BJ (cell line): ENCODE data around the gene PDE1C. TPM values are rescaled to one million over a fixed set of nuclear protein-coding genes. Genes with fewer than 3 reads are reported as not detected.
"Not testable (repeated sequence)": the region's sequence is repeated elsewhere in the genome, so short reads cannot be mapped to it uniquely, and the experiment has no call there.

Experiments used
- CTCF ChIA-PET: fragments of 350-600 bp; formaldehyde crosslinking; extraction: SDS; loops from one replicate; lab custom pipeline; 2021; ENCODE audit warnings: antibody characterized with exemption, inconsistent platforms; lab: Yijun Ruan, JAX
- POLR2A ChIA-PET: fragments of 300-600 bp; sonication (Branson Sonifier 250); formaldehyde crosslinking; extraction: SDS; loops from one replicate; lab custom pipeline; 2021; ENCODE audit warnings: antibody characterized with exemption; lab: Charles Lee
- DNase-seq: peaks from one replicate; pipeline ENCODE4 v3.0.0-alpha.2; 2011; ENCODE audit warnings: low read depth
- H3K27me3 ChIP-seq: 2 replicates; pipeline ENCODE4 v1.6.0; 2011; ENCODE audit warnings: low read length; ENCODE audit not compliant: control insufficient read depth, insufficient read depth
- H3K36me3 ChIP-seq: 2 replicates; pipeline ENCODE4 v1.5.1; 2011; ENCODE audit warnings: low read length; ENCODE audit not compliant: control insufficient read depth, insufficient read depth
- H3K4me3 ChIP-seq: 2 replicates; pipeline ENCODE4 v1.5.1; 2011; ENCODE audit warnings: low read depth, mild to moderate bottlenecking, control low read depth, low read length
- polyA plus RNA-seq: library from polyadenylated mRNA; depleted of rRNA; stranded (reverse); fragments of >200 nt; gene quantifications from 2 replicates; pipeline ENCODE4 v1.2.3, GENCODE V29; 2011
- TF ChIP-seq, protein P1 (sequence below): IDR thresholded peaks from 2 replicates; pipeline ENCODE4 v1.5.1; 2011; ENCODE audit warnings: low read depth, mild to moderate bottlenecking, control low read depth, inconsistent platforms, low read length, moderate library complexity; ENCODE audit not compliant: insufficient read depth

Gene PDE1C
- polyA plus RNA-seq, 1 experiment = 19.6 TPM

DNA sequence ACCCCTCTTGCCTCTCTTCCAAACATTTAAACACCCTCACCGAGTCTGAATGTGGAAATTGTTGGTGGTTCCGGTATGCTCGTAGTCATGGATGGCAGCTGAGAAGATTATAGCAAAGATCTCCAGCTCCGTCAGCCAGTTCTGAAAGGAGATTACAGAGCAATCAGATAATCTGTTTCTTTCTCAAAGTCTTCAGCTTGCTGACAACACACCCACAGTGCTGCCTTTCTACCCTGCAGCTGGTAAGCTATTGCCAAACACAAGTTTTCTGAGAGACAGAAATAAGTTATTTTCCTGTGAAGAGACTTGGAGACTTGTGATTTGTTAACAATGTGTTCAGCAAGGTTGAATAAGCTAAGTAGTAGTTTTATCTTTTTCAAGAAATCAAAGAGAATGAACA lies 219.6 kb downstream of the PDE1C start:
- Histone ChIP-seq H3K36me3 (no peaks in the 10 kb centered on the region), H3K27me3 (no peaks in the 10 kb centered on the region), H3K4me3 (no peak overlapping the region)
- no peak for DNase-seq
- TF ChIP-seq, protein P1, sequence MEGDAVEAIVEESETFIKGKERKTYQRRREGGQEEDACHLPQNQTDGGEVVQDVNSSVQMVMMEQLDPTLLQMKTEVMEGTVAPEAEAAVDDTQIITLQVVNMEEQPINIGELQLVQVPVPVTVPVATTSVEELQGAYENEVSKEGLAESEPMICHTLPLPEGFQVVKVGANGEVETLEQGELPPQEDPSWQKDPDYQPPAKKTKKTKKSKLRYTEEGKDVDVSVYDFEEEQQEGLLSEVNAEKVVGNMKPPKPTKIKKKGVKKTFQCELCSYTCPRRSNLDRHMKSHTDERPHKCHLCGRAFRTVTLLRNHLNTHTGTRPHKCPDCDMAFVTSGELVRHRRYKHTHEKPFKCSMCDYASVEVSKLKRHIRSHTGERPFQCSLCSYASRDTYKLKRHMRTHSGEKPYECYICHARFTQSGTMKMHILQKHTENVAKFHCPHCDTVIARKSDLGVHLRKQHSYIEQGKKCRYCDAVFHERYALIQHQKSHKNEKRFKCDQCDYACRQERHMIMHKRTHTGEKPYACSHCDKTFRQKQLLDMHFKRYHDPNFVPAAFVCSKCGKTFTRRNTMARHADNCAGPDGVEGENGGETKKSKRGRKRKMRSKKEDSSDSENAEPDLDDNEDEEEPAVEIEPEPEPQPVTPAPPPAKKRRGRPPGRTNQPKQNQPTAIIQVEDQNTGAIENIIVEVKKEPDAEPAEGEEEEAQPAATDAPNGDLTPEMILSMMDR = no peak
- ChIA-PET POLR2A (interaction anchor here (0.6 to 0.7 kb wide), 2 partner anchors 9 to 89 kb away, joined by 10 to 13 read pairs; no protein-coding TSS in a partner anchor), CTCF (no interaction called here)

- Histone ChIP-seq H3K27me3 (no peaks in the 10 kb centered on the region), H3K36me3 (no peaks in the 10 kb centered on the region), H3K4me3 (no peak overlapping the region)
- ChIA-PET POLR2A (interaction anchor here (0.6 to 0.7 kb wide), 2 partner anchors 9 to 89 kb away, joined by 10 to 13 read pairs; no protein-coding TSS in a partner anchor), CTCF (no interaction called here)
- TF ChIP-seq, protein P1 = no peak
- DNase-seq = no peak
These were observed 220.1 kb downstream of the PDE1C start for GRCh38 chr7:31850066-31850465.

DNA sequence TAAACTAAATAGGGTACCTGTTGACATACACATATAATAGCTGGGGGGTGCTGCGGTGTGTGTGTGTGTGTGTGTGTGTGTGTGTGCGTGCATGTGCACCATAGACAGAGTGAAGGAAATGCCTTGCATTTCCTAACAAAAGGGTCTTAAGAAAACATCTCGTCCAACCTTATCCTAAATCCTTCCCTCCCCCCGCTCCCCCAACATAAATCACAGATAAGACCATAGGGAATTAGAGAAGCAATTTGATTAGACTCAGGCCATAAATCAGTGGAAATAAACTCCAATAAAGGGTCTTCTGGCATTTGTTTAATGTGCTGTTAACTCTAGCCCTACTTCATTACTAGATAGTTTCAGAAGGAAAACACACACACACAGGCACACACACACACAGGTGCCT lies 234.7 kb downstream of the PDE1C start:
- H3K4me3 ChIP-seq = no peak overlapping the region
- ChIA-PET CTCF (interaction anchor here (1.0 to 1.5 kb wide), 2 partner anchors 7 to 369 kb away, joined by 3 read pairs; no protein-coding TSS in a partner anchor), POLR2A (no interaction called here)
- DNase-seq = no peak
- no peaks in the 10 kb centered on the region; the same call in 1 of the 2 replicates for H3K36me3 ChIP-seq
- no peaks in the 10 kb centered on the region for H3K27me3 ChIP-seq
- TF ChIP-seq, protein P1 = no peak

- H3K27me3 ChIP-seq, H3K36me3 ChIP-seq, DNase-seq, POLR2A ChIA-PET, CTCF ChIA-PET, H3K4me3 ChIP-seq: not testable (repeated sequence)
These were observed 236.6 kb downstream of the PDE1C start for GRCh38 chr7:31833625-31834024.

GRCh38 chr7:31828520-31828919 lies 241.7 kb downstream of the PDE1C start:
- ChIA-PET CTCF (interaction anchor here (1.1 to 1.3 kb wide), 2 partner anchors 14 to 82 kb away, joined by 3 to 4 read pairs; no protein-coding TSS in a partner anchor), POLR2A (no interaction called here)
- Histone ChIP-seq H3K4me3 (no peak overlapping the region), H3K27me3 (no peaks in the 10 kb centered on the region), H3K36me3 (peaks cover 3% of the 10 kb centered on the region)
- TF ChIP-seq, protein P1 = no peak
- no peak for DNase-seq

- POLR2A ChIA-PET = no interaction called here
- H3K4me3 ChIP-seq = no peak overlapping the region
- no peak for DNase-seq
- TF ChIP-seq, protein P1 = no peak
- H3K36me3 ChIP-seq = peaks cover 3% of the 10 kb centered on the region
- H3K27me3 ChIP-seq = no peaks in the 10 kb centered on the region
- CTCF ChIA-PET = interaction anchor here (0.8 to 1.7 kb wide), 2 partner anchors 10 to 132 kb away, joined by 3 to 6 read pairs; no protein-coding TSS in a partner anchor
These were observed 244.6 kb downstream of the PDE1C start for GRCh38 chr7:31825576-31825975.
